H54 (cell line): Measurements from ENCODE around the gene E4F1.
"Not testable (repeated sequence)": the region's sequence is repeated elsewhere in the genome, so short reads cannot be mapped to it uniquely, and the experiment has no call there.

Source experiments
- DNase-seq: peaks from one replicate; pipeline ENCODE4 v3.0.0; 2011; ENCODE audit warnings: low spot score, mixed read lengths; ENCODE audit not compliant: insufficient read length
- FAIRE-seq: peaks from 3 replicates; lab custom pipeline; 2011; peaks lifted over from hg19 to GRCh38; lab: Jason Lieb, UNC
- POLR2A ChIP-seq: IDR thresholded peaks from 2 replicates; pipeline ENCODE4 v1.6.1; 2011; ENCODE audit warnings: low read depth, mild to moderate bottlenecking, low read length

The E4F1 gene

DNA sequence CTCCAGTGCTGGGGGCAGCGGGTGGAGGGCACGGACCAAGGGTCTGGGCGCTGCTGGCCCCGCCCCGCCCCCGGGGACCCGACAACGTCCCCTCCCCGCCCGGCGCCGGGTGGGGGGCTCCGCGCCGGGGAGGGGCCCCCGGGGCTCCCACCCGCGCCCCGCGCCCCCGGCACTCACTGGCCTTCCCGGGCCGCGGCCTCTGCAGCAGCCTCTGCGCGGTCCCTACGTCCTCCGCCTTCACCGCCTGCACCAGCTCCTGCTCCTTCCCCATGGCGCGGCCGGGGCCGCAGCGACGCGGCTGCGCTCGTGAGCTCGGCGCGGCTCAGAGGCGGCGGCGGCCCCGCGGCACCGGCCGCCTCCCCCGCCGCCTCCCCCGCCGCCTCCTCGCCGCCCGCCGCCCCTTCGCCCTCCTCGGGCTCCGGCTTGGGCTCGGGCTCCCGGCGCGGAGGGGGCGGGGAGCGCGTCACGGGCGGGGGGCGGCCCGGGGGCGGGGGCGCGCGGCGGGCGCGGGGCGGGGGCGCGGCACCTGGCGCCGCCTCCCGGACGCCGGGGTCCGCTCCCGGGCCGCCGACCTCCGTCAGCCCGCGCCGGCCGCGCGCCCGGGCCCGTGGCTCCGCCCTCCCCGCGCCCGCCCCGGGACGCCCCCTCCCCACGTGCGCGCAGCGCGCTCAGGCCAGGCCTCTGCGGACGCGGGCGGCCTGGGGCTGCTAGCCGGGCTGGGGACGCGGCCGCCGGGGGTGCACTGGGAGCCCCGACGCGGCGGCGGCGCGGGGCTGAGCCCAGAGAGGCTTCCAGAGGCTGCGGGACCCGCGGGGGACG lies 27.0 kb upstream of the E4F1 start, which contains the start of gene CASKIN1:
CASKIN1 (minus strand) TSS at position 444 of the 819 bp plus-strand sequence; CDS start at position 271, 173 bp downstream.
- no peak for DNase-seq
- no peak for FAIRE-seq
- no peak for TF ChIP-seq POLR2A

DNA sequence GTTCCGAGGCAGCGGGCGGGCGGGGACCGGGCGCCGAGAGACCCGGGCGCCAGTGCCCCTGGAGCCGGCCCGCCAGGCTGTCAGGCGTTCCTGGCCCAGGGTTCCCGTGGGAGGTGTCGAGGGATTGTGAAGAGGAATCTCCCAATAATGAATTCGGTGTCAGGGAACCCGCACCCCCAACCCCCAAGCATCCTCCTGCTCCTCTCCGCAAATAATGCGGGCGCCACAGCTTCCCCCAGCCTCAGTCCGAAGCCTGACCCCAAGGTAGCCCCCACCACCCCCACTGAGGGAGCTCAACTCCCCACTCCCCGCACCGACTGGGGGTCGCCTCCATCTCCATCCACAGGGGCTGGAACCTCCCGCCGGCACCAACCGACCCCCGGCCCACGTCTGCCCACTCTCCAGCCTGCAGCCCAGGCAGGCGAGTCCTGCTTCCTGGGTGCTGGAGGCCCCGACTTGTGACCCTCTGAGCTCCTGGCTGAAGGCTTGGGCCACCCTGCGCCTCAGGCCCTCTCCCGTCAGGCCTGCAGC lies 26.3 kb upstream of the E4F1 start:
- FAIRE-seq = no peak
- DNase-seq = no peak
- no peak for TF ChIP-seq POLR2A

DNA sequence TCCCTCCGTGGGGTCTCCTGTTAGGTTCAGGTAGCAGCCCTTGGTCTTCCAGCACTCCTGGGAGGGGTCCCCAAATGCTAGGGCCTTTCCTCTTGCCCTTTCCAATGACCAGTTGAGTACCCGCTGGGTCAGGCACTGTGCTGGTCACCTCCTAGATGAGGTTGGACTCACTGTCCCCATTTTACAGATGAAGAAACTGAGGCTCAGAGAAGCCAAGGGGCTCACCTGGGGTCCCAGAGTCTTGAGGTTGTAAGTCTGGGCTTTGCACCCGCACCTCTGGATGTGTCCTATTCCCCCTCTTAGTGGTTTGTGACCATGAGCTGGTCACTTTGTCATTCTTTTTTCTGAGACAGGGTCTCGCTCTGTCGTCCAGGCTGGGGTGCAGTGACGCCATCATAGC lies 25.6 kb upstream of the E4F1 start:
- DNase-seq = no peak
- FAIRE-seq = no peak
- TF ChIP-seq POLR2A = no peak

DNA sequence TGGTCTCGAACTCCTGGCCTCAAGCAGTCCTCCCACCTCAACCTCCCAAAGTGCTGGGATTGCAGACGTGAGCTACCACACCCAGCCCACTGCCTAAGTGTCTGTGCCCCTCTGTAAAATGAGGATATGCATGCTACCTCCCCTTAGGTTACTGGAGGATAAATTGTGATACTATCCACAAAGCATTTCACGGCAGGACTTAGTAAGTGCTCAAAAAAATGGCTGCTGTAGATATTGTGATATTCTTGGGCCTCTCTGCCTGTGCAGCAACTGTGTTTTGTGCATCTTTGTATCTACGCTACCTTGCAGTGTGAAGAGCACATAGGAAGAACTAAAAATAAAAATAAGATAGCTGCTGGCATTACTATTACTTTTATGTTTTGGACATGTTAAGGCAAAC lies 25.1 kb upstream of the E4F1 start:
- no peak for TF ChIP-seq POLR2A
- DNase-seq (no peak), FAIRE-seq (no peak)

DNA sequence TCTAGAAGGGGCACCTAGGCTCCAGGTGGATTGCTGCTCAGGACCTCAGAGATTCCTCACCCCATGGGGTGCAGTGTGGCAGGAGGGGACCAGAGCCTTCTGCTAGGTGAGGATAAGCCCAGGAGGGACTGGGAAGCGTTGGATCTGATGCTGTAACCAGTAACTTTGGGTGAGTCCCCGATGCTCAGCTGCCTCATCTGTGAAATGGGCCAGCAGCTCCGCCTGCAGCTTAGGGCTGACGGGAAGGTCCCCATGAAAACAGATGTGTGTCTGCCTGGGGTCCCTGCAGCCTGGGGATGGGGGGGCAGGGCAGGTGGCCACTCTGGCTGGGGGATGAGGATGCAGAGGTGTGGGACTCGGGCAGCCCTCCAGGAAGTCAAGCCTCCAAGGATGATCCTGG lies 24.3 kb upstream of the E4F1 start:
- no peak for TF ChIP-seq POLR2A
- FAIRE-seq = no peak
- no peak for DNase-seq

DNA sequence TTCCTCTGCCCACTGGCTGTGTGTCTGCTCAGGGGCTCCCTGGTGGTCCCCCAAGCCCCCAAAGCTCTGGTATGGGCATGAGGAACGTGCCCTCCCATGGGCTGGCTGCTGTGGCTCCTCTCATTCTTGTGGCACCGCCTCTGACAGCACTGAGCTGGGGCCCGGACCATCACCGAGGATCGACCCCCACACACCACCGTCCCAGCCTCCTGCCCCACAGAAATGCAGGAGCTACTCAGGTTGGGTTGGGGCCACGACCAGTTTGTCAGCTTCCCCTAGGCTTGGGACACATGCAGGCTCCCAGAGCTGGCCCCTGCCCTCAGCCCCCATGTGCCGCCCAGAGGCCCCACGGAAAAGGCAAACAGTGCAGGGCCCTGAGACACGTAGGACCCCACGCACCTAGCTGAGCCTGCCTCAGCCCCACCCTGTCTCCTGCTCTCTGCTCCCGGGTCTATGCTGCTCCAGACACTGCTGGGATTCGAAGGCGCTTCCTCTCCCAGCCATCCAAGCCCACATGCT lies 23.7 kb upstream of the E4F1 start:
- no peak for FAIRE-seq
- TF ChIP-seq POLR2A = no peak
- no peak for DNase-seq

DNA sequence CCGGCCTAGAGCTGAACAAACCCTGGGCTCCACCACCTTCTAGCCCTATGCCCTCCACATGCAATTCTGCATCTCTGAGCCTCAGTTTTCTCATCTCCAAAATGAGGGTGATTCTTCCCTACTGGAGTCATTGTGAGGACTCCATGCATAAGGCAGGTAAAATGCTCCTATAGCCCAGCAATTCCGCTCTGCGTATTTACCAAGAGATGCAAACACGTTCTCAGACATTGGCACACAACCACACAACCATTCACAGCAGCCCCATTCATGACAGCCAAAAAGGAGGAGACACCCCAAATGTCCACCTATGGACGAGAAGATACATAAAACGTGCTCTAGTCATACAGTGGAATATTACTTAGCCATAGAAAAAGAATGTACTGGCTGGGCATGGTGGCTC lies 23.1 kb upstream of the E4F1 start:
- no peak for TF ChIP-seq POLR2A
- FAIRE-seq (no peak), DNase-seq (no peak)

DNA sequence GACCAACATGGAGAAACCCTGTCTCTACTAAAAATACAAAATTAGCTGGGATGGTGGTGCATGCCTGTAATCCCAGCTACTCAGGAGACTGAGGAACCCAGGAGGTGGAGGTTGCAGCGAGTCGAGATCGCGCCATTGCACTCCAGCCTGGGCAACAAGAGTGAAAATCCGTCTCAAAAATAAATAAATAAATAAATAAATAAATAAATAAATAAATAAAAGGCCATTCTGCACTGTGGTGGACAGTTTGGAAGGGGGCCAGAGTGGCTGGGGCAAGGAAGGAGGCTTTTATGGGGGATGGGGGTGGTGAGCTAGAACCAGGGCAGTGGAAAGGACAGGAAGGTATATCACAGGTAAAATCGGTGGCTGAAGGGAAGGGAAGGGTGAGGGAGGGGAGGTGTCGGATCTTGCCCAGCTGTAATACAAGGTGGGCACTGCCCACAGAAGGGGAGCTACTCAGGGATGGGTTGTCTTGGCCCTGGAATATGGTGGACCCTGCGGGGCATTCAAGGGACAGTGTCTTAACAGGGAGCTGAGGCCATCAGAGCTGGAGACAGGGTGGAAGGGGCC lies 20.2 kb upstream of the E4F1 start:
- FAIRE-seq, DNase-seq: not testable (repeated sequence)

DNA sequence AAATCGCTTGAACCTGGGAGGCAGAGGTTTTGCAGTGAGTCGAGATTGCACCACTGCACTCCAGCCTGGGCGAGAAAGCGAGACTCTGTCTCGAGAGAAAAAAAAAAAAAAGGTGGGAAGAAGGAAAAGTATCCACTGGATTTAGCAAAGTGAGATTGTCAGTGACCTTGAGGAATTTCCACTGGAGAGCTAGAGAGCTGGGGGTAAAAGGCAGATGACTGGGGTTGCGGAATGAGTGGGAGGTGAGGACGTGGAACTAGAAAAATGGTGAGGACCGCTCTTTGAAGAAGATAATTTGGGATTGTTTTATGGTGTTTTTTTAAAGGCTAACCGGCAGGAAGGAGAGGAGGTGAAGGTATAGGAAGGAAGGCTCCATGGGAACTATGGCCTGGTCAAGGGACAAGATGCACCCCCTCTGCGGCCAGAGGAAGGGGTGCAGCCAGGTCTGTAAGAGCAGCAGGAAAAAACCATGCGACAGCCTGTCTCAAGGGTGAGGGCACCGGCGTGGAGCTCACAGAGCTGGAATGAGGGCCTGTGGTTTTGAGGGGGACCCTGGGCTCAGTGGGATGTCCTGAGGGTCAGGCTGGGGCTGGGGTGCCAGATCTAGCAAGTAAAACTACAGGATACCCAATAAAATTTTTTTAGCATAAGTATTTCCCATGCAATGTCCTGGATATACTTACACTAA lies 18.8 kb upstream of the E4F1 start:
- DNase-seq (no peak), FAIRE-seq (no peak)
- TF ChIP-seq POLR2A = no peak

DNA sequence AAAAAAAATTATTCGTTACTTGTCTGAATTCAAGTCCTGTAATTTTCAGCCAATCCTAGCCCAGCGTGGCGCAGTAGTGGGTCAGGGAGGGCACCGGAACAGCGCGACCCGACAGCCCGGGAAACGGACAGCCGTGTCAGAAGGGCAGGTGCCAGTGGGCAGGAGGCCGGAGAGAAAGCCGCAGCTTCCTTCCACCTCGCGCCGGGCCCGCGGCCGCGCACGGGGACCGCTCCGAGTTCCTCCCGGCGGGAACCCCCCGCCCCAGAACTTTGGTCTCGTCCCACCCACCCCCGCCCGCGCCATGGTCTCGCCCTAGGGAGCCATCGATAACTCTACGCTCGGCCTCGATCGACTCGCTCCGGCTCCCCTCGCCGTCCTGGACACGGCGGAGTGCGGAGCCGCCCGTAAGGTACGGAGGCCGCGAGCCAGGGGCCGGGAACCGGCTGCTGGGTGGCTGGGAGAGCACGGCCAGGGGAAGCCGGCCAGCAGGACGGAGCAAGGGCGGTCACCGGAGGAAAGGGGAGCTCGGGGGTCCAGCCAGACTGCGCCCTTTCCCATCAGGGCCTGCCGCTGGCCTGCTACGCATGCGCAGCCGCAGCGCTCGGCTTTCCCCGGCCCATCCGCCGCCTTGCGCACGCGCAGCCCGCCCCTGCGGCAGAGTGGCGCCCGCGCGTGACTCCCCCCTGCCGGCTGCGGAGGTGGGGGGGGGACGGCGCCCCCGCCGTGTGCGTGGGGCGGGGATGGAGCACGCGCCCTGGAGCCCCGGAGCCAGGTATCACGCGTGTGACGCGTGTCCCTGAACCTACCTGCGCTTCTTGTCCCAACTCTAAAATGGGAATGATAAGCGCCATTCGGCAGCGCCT lies 18.1 kb upstream of the E4F1 start, which contains the start of gene MLST8:
MLST8 (plus strand) TSS at position 351 of the 863 bp plus-strand sequence. CDS start 632 bp downstream, outside the sequence.
- peak; percentile 52 for TF ChIP-seq POLR2A
- FAIRE-seq = no peak
- DNase-seq = peak; percentile 99

DNA sequence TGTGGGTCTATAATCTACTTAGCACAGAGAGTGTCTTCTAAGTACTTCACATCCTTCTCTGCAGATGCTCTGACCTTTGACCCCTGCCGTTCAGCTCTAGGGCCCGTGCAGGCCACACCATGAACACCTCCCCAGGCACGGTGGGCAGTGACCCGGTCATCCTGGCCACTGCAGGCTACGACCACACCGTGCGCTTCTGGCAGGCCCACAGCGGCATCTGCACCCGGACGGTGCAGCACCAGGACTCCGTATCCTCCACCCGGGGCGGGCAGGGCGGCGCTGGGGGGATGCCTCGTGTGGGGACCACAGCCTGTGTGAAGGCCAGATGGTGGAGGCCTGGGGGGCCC lies 17.5 kb upstream of the E4F1 start:
- TF ChIP-seq POLR2A = no peak
- FAIRE-seq = no peak
- no peak for DNase-seq

DNA sequence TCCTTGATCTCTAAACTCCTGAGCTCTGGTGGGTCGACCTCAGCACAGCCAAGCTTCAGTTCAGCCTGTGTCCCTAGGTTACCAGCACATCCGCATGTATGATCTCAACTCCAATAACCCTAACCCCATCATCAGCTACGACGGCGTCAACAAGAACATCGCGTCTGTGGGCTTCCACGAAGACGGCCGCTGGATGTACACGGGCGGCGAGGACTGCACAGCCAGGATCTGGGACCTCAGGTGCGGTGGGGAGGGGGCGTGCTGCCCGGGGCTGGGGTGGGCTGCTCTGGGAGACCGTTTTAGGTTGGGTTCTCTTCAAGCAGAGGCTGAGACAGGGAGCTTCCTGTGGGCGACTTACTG lies 17.0 kb upstream of the E4F1 start:
- FAIRE-seq (no peak), DNase-seq (no peak)

DNA sequence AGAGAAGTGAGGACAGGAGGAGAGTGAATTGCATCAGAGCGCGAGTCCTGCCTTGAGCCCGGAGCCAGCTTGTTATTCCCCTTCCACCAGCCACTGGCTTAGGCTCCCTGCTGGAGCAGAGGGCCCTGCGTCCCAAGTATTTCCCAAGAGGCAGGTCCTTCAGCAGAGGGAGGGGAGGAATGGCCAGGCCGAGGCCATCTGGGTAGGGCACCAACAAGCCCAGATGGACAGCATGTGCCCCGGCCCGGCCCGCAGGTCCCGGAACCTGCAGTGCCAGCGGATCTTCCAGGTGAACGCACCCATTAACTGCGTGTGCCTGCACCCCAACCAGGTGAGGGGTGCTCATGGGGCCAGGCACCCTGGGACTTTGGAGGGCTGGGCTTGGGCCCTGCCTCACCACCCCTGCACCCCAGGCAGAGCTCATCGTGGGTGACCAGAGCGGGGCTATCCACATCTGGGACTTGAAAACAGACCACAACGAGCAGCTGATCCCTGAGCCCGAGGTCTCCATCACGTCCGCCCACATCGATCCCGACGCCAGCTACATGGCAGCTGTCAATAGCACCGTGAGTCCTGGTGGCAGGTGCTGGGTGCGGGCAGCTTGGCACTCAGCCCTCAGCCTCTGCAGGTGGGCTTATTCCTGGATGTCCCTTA lies 16.5 kb upstream of the E4F1 start:
- no peak for FAIRE-seq
- DNase-seq = no peak
- no peak for TF ChIP-seq POLR2A

More for the DNA sequence above, 17.0 kb upstream of the E4F1 start:
- TF ChIP-seq POLR2A = no peak
